Thoracic aorta (tissue), 2 donors: ENCODE data around the gene PDGFC. TPM values are rescaled to one million over a fixed set of nuclear protein-coding genes. Genes with fewer than 3 reads are reported as not detected.

Source experiments
- ATAC-seq: fragments of 150-250 bp; one replicate; pipeline ENCODE4 v1.8.0; 2017; ENCODE audit warnings: low read depth; ENCODE audit not compliant: insufficient number of reproducible peaks, low FRiP score
- DNase-seq: peaks from one replicate; pipeline ENCODE4 v3.0.0-alpha.2; 2020; ENCODE audit warnings: low spot score
- H3K27ac ChIP-seq, 2 donors: fragments of 200-600 bp; sonication (generic); 1 replicate in 1 of 2; 2 replicates in 1 of 2; pipeline ENCODE4 v1.5.1; 2016; ENCODE audit warnings: mild to moderate bottlenecking in 2 of 2, moderate library complexity in 2 of 2
- H3K27me3 ChIP-seq: fragments of 200-600 bp; sonication (generic); replicated peaks from 2 replicates; pipeline ENCODE4 v1.6.0; 2016; ENCODE audit warnings: mild to moderate bottlenecking; ENCODE audit not compliant: insufficient read depth
- H3K36me3 ChIP-seq: fragments of 200-600 bp; sonication (generic); one replicate; pipeline ENCODE4 v1.5.1; 2016
- H3K4me1 ChIP-seq, 2 donors: fragments of 200-600 bp; sonication (generic); 1 replicate in 1 of 2; 2 replicates in 1 of 2; pipeline versions ENCODE4 v1.5.1 to v1.6.0; 2016; ENCODE audit warnings: low read depth in 2 of 2, mild to moderate bottlenecking in 1 of 2; ENCODE audit not compliant: control insufficient read depth in 1 of 2
- H3K4me3 ChIP-seq: fragments of 200-600 bp; sonication (generic); 2 replicates; pipeline ENCODE4 v1.5.1; 2016; ENCODE audit warnings: mild to moderate bottlenecking
- H3K9me3 ChIP-seq: fragments of 200-600 bp; sonication (generic); 2 replicates; pipeline ENCODE4 v1.5.1; 2016
- total RNA-seq, 2 donors: library from RNA; depleted of rRNA; stranded (reverse); fragments of >200 nt; gene quantifications; one replicate each; pipeline versions ENCODE4 v1.1.0 to v1.2.3, GENCODE V29; 2016
- TF ChIP-seq, protein P1 (sequence below): fragments of 200-600 bp; sonication (generic); IDR thresholded peaks from one replicate; pipeline ENCODE4 v1.5.1; 2019; ENCODE audit warnings: antibody characterized with exemption

Gene PDGFC
- total RNA-seq, 2 donors from 2014 or later = 31.4 to 32.8 TPM

DNA sequence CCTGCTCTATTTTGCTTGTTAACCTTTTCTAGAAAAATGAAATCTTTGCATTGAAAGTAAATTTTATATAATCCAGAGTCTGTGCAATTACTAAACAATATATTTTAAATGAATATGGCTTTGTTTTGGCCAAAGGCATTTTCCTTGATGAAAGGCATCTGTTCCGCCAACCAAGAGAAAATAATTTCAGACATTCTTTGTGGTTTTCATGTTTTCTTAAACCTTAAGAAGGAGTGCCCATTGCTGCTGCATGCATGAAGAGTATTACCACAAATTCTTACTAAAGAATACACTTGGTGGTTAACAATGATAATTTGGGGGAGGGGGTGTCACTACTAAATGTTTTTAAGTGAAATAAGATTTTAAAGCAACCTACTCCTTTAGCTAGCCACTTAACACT lies 2.7 kb upstream of the PDGFC start:
- H3K4me1 ChIP-seq = peaks cover 10 to 16% of the 10 kb centered on the region in 2 donors
- no peak overlapping the region for H3K4me3 ChIP-seq
- no peaks in the 10 kb centered on the region for H3K9me3 ChIP-seq
- no peaks in the 10 kb centered on the region for H3K36me3 ChIP-seq
- TF ChIP-seq, protein P1, sequence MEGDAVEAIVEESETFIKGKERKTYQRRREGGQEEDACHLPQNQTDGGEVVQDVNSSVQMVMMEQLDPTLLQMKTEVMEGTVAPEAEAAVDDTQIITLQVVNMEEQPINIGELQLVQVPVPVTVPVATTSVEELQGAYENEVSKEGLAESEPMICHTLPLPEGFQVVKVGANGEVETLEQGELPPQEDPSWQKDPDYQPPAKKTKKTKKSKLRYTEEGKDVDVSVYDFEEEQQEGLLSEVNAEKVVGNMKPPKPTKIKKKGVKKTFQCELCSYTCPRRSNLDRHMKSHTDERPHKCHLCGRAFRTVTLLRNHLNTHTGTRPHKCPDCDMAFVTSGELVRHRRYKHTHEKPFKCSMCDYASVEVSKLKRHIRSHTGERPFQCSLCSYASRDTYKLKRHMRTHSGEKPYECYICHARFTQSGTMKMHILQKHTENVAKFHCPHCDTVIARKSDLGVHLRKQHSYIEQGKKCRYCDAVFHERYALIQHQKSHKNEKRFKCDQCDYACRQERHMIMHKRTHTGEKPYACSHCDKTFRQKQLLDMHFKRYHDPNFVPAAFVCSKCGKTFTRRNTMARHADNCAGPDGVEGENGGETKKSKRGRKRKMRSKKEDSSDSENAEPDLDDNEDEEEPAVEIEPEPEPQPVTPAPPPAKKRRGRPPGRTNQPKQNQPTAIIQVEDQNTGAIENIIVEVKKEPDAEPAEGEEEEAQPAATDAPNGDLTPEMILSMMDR = no peak
- DNase-seq (no peak), ATAC-seq (no peak)
- no peak overlapping the region for H3K27ac ChIP-seq
- H3K27me3 ChIP-seq = no peaks in the 10 kb centered on the region

DNA sequence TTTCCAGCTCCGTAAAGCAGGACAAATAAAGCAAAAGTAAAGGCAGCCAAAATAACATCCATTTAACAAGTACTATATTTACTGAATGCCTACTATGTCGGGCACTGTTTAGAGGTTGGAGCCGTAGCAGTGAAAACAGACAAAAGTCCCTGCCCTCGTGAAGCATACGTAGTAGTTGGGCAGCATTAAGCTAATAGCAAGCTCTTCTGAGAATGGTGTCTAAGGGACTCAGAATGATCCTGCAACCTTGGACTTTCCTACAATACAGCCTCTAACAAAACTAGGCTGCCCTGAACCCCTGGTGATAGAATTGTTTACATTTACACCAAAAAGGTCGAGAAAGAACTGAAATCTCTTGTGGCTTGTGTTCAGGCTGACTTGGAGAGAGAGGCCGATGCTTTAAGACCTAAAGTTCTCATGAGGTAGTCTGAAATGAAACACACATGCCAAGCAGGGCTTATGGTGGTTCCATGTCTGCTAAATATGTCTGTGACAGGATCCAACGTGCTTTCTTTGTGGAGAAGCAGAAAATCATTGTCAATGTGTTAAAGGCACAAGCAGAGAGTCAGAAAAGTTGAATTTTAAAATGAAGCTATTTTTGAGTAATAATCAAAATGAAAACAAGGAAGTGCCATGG lies 898 bp upstream of the PDGFC start:
- H3K4me3 ChIP-seq = peak overlapping the region; percentile 74
- H3K27ac ChIP-seq = peak overlapping the region; percentile 94 to 97
- no peaks in the 10 kb centered on the region for H3K36me3 ChIP-seq
- H3K27me3 ChIP-seq = no peaks in the 10 kb centered on the region
- no peaks in the 10 kb centered on the region for H3K9me3 ChIP-seq
- no peak for ATAC-seq
- DNase-seq = no peak
- TF ChIP-seq, protein P1 = no peak
- peaks cover 16 to 32% of the 10 kb centered on the region in 2 donors for H3K4me1 ChIP-seq

DNA sequence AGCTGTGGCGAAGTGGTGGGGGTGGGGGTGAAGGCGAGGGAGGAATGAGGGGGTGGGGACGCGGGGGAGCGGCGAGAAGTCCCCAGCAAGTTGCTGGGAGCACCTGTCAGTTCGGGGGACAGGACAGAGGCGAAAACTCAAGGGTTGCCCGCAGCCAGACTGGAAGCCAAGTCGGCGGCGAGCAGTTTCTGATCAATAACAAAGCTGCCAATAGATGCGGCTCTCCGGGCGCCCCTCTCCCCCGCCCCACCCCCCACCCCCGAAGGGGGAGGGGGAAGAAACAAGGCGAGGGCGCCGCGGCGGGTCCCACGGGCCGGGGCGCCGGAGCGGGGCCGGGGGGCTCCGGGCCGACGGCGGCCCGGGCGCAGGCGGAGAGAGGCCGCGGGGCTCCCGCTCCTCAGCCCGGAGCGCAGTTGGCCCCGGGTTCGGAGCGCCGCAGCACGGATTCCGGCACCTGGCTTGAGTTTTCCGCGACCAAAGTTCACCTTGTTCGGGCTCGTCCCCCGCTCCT lies 379 bp downstream of the PDGFC start:
- peaks cover 20 to 45% of the 10 kb centered on the region in 2 donors for H3K4me1 ChIP-seq
- H3K27ac ChIP-seq = peak overlapping the region; percentile 94 to 97
- ATAC-seq (peak; percentile 13), DNase-seq (no peak)
- H3K9me3 ChIP-seq = no peaks in the 10 kb centered on the region
- TF ChIP-seq, protein P1 = no peak
- H3K27me3 ChIP-seq = no peaks in the 10 kb centered on the region
- no peaks in the 10 kb centered on the region for H3K36me3 ChIP-seq
- peak overlapping the region; percentile 74 for H3K4me3 ChIP-seq

DNA sequence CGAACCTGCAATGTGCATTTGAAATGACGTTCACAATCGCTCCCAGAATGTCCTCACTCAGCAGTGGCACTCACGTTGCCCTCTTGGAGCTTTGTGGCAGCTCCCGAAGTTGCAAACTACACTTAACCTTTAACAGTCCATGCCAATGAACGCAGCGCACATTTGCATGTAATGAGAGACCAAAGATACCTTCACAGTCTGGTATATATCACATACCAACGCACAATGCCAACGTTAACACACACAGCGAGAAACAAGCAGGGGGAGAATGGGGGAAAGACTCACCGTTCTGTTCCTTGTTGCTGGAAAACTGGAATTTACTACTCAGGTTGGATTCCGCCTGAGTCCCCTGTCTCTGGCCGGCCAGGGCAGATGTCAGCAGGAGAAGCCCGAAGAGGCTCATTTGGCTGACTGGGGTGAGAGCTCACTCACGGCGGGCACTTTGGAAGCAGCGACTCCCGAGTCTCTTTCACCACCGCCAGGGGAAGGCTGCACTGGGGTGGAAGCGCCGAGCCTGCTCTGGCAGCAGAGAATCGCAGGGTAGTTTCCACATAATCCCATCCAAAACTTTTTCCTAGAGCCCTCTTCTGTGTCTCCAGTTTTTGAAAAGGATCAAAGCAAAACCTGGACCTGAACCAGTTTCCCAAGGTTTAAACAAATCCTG lies 966 bp downstream of the PDGFC start:
- Histone ChIP-seq H3K4me1 (peaks cover 17 to 51% of the 10 kb centered on the region in 2 donors), H3K27ac (peak overlapping the region; percentile 94 to 97), H3K36me3 (no peaks in the 10 kb centered on the region), H3K9me3 (no peaks in the 10 kb centered on the region), H3K4me3 (peak overlapping the region; percentile 74), H3K27me3 (no peaks in the 10 kb centered on the region)
- ATAC-seq (peak; percentile 7), DNase-seq (no peak)
- TF ChIP-seq, protein P1 = peak; percentile 71

DNA sequence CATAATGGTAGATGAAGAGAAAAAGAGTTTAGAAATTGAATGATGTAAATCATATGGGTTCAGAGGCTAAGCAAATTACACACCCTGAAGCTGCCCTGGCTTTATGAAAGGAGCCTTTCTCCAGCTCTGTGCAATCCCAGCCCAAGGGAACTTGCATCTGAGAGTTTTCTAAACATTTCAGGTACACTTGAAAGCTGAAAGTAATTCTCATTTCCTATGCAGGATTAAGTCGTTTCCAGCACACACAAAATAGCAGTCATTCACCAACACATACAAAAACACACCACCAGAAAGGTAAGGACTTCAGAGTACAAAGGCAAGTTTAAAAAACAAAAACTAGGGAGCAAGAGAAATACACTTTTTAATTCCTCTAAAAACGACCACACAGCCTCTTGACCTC lies 1.7 kb downstream of the PDGFC start:
- H3K9me3 ChIP-seq = no peaks in the 10 kb centered on the region
- H3K4me1 ChIP-seq = peaks cover 17 to 53% of the 10 kb centered on the region in 2 donors
- H3K27me3 ChIP-seq = no peaks in the 10 kb centered on the region
- ATAC-seq (no peak), DNase-seq (no peak)
- TF ChIP-seq, protein P1 = no peak
- peak overlapping the region; percentile 94 to 97 for H3K27ac ChIP-seq
- H3K36me3 ChIP-seq = no peaks in the 10 kb centered on the region
- H3K4me3 ChIP-seq = peak overlapping the region; percentile 74
